IPS-18c (cell line): ENCODE data around the gene CATSPERZ.
"Not testable (repeated sequence)": the region's sequence is repeated elsewhere in the genome, so short reads cannot be mapped to it uniquely, and the experiment has no call there.

Experiments used
- H3K4me3 ChIP-seq: 2 replicates; pipeline ENCODE4 v1.7.0; 2013; ENCODE audit warnings: low read depth, mild to moderate bottlenecking, low read length, moderate library complexity; ENCODE audit not compliant: insufficient read depth
- H3K9me3 ChIP-seq: one replicate; pipeline ENCODE4 v1.6.1; 2013; ENCODE audit warnings: mild to moderate bottlenecking, low read length, moderate library complexity; ENCODE audit not compliant: control insufficient read depth, insufficient read depth

Gene CATSPERZ

GRCh38 chr11:64307795-64308194 is 7.6 kb downstream of the CATSPERZ start:
- not testable (repeated sequence) for H3K9me3 ChIP-seq, H3K4me3 ChIP-seq

DNA sequence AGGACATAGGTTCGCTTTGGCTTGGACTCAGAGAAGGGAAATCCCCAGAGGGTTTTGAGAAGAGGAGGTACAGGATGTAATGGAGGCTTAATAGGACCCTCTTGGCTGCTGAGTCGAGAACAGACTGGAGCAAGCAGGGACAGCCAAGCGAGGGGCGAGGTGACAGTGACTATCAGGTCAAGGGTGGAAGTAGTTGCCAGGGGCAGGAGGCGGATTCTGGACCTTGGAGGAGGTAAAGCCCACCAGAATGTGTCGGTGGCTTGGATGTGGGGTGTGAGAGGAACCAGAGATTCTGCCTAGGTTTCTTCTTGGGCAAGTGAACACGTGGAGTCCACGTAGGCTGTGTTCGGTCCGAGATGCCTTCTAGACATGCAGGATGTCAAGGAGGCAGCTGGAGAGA is 12.8 kb downstream of the CATSPERZ start:
- no peak overlapping the region for H3K4me3 ChIP-seq
- no peaks in the 10 kb centered on the region for H3K9me3 ChIP-seq

- H3K9me3 ChIP-seq, result no peaks in the 10 kb centered on the region
Measured at GRCh38 chr11:64313491-64314145, 13.5 kb downstream of the CATSPERZ start.

DNA sequence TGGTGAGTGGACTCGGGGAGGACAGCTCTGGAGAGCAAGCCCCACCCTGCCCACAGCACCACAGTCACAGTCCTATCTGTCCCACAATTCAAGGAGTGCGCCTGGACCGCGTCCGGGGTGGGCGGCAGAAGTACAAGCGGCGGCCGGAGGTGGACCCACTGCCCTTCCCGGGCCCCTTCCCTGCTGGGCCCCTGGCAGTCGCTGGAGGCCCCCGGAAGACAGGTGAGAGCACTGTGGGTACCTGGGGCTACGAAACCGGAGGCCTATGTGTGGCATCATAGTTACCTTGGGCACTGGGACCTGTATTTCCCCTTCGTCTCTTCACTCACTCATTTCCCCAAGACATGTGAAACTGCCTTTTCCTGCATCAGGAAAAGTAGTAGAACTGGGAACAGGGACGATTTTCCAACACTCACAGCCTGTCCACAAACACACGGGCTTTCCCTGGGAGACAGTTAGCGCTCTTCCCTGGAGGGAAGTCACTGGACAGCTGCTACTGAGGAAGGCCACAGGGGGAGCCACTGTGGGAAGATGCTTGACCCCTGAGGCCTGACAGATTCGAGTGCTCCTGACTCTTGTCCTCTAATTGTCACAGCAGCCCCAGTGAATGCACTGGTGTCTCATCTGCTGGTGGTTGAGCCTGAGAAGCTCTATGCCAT is 14.1 kb downstream of the CATSPERZ start:
- no peak overlapping the region for H3K4me3 ChIP-seq
- no peaks in the 10 kb centered on the region for H3K9me3 ChIP-seq

More at GRCh38 chr11:64313491-64314145, 13.5 kb downstream of the CATSPERZ start:
- no peak overlapping the region for H3K4me3 ChIP-seq

DNA sequence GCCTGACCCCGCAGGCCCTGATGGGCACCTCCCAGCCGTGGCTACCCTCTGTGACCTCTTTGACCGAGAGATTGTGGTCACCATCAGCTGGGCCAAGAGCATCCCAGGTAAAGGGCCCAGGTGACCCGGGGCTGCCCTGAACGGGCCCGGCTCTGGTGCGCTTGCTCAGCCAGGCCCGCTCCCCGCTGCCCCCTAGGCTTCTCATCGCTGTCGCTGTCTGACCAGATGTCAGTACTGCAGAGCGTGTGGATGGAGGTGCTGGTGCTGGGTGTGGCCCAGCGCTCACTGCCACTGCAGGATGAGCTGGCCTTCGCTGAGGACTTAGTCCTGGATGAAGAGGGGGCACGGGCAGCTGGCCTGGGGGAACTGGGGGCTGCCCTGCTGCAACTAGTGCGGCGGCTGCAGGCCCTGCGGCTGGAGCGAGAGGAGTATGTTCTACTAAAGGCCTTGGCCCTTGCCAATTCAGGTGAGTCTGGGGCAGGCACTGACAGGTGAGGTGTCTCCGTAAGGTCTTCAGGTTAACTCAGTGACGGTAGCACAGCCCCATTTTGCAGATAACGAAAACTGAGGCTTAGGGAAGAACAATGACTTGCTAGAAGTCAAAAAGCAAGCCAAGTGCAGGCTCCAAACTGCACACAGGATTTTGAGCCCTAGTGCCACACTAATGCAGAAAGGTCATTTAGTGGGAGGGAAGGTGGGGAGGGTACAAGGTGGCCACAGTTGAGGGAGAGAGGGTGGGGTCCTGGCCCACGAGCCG is 14.8 kb downstream of the CATSPERZ start:
- Histone ChIP-seq H3K4me3 (no peak overlapping the region; the same call in 1 of the 2 replicates), H3K9me3 (no peaks in the 10 kb centered on the region)

DNA sequence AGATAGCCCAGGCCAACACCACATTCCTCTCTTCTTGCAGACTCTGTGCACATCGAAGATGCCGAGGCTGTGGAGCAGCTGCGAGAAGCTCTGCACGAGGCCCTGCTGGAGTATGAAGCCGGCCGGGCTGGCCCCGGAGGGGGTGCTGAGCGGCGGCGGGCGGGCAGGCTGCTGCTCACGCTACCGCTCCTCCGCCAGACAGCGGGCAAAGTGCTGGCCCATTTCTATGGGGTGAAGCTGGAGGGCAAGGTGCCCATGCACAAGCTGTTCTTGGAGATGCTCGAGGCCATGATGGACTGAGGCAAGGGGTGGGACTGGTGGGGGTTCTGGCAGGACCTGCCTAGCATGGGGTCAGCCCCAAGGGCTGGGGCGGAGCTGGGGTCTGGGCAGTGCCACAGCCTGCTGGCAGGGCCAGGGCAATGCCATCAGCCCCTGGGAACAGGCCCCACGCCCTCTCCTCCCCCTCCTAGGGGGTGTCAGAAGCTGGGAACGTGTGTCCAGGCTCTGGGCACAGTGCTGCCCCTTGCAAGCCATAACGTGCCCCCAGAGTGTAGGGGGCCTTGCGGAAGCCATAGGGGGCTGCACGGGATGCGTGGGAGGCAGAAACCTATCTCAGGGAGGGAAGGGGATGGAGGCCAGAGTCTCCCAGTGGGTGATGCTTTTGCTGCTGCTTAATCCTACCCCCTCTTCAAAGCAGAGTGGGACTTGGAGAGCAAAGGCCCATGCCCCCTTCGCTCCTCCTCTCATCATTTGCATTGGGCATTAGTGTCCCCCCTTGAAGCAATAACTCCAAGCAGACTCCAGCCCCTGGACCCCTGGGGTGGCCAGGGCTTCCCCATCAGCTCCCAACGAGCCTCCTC is 15.7 kb downstream of the CATSPERZ start:
- H3K9me3 ChIP-seq, H3K4me3 ChIP-seq: not testable (repeated sequence)

DNA sequence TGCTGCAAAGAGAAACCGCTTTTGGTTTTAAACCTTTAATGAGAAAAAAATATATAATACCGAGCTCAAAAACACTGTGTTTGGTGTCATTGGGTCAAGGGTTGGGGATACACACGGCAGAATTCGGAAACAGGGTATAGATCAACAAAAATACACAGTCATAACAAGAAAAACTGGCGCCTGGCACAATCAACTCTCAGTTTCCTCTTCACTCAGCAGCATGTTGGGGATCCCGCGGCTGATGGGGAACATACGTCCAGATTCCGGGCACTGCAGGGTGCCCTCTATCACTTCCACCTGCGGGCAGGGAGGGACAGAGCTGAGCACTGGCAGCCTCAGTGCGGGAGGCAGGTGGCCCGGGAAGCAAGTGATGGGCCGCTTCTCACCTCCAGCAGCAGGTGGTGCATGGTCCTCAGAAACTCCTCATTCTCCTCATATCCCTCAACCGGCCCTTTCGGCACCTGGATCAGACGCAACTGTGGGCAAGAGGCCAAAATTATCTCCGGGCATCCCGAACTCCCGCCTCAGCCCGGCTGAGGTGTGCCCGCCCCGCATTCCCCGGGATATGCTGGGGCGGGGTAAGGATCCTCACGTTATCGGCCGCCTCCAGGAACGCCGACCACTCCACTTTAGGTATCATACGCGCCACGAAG is 16.6 kb downstream of the CATSPERZ start:
- Histone ChIP-seq H3K9me3 (no peaks in the 10 kb centered on the region), H3K4me3 (peak overlapping the region; percentile 95)

DNA sequence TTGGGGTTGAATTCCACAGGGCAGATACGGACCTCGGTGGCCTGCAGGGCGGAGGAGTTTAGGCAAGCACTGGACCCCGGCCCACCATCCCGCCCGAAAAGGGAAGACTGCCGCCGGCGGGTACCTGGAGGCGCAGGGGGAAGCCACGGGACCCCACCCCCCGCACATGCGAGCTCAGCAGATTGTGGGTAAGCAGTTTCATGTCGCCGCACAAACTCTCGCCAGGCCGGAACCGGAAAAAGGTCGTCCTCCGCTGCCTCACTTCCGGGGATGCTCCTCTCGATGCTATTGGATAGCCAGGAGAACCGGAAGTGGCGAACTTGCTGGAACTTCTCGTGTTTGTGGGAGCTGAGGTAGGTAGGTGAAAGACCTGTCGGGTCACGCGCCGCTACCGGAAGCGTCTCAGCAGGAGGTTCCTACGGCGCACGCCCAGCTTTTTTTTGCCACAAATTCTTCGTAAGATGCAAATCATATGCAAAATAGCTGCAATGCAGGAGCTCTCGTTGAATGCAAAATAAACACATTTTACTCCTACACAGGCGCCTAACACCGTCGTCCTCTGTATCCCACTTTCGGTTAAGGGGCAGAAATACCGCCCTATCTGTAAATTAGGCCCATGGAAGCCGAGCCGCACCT is 17.3 kb downstream of the CATSPERZ start, which contains the start of gene TRMT112:
Gene TRMT112 (minus strand): TSS at position 235 of the 636 bp plus-strand sequence. CDS start 33 bp downstream, at position 202.
- Histone ChIP-seq H3K9me3 (no peaks in the 10 kb centered on the region), H3K4me3 (peak within 1 kb of the TSS; percentile 95)

- Histone ChIP-seq H3K4me3 (peak within 1 kb of the TSS; percentile 95), H3K9me3 (no peaks in the 10 kb centered on the region)
Measured at GRCh38 chr11:64317961-64318765, 18.0 kb downstream of the CATSPERZ start, which contains the start of gene PRDX5. PRDX5 (plus strand) TSS chr11:64318121; CDS start chr11:64318216, 95 bp downstream.

DNA sequence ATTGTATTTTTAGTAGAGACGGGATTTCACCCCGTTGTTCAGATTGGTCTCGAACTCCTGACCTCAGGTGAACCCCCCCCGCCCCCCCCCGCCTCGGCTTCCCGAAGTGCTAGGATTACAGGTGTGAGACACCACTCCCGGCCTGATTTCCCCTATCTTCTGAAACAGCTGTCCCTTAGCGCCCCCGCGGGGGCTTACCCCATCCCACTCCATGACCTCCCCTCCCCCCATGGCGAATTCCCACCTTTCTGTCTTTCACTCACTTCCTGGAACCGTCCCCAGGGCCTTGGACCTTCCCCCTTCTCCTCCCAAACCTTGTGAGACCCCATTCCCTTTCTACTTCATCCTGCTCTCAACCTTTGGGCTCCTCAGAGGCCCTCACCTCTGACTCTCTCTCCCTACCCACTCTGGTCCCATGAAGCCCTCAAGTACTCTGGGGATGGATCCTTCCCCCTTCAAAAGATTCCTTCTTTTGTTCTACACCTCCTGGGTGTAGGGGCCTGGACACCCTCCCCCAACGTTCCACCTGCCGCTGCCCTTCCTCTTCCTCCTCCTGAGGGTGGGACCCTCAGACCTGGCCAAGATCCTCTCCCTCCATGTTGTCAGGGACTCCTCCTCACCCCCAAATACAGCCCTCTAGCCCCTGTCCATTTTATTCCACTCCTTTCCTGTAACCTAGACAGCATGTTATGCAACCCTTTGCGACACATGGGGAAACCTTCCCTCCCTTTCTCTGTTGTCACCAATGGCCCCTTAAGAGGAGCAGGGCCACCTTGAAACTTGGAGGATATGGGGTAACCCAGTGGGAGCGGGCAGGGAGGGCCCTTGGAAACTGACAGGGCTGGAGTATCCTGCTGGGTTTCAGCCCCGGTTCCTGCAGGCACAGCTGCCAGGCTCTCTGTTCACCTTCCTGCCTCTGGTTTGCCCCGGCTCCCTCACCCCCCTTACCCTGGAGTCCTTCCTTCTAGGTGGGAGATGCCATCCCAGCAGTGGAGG is 18.9 kb downstream of the CATSPERZ start:
- Histone ChIP-seq H3K9me3 (no peaks in the 10 kb centered on the region), H3K4me3 (peak overlapping the region; percentile 95)

- Histone ChIP-seq H3K4me3 (no peak overlapping the region; the same call in 1 of the 2 replicates), H3K9me3 (no peaks in the 10 kb centered on the region)
Measured at GRCh38 chr11:64320556-64320955, 20.4 kb downstream of the CATSPERZ start.

DNA sequence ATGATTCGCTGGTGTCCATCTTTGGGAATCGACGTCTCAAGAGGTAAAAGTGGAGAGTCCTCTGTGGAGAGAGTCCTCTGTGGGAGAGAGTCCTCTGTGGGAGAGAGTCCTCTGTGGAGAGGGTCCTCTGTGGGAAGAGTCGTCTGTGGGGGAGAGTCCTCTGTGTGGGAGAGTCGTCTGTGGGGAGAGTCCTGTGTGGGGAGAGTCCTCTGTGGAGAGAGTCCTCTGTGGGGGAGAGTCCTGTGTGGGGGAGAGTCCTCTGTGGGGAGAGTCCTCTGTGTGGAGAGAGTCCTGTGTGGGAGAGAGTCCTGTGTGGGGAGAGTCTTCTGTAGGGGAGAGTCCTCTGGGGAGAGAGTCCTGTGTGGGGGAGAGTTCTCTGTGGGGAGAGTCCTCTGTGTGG is 20.9 kb downstream of the CATSPERZ start:
- Histone ChIP-seq H3K4me3 (no peak overlapping the region), H3K9me3 (no peaks in the 10 kb centered on the region)

DNA sequence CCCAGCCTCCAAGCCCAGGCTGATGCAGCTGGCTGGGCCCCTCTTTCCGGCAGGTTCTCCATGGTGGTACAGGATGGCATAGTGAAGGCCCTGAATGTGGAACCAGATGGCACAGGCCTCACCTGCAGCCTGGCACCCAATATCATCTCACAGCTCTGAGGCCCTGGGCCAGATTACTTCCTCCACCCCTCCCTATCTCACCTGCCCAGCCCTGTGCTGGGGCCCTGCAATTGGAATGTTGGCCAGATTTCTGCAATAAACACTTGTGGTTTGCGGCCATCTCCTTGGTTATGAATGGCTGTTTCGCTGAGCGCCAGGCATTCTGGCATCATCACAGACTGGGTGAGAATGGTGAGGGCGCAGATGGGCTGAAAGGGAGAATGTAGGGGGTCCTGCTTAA is 21.4 kb downstream of the CATSPERZ start:
- H3K4me3 ChIP-seq, result no peak overlapping the region
- no peaks in the 10 kb centered on the region for H3K9me3 ChIP-seq

DNA sequence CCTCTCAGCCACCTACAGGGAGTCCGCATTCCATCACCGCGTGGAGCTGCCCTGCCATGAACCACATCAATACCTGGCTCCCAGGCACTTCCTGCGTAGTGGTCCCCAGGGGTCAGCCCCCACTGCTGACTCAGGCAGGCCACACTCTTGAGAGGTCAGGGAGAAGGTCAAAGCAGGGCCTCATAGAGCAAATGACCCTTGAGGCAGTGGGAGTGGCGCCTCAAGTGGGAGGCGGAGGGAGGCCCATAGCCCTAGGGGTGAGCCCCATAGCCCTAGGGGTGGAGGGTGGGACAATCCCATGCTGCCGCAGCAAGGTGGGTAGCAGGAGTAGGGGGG is 22.7 kb downstream of the CATSPERZ start:
- Histone ChIP-seq H3K9me3 (no peaks in the 10 kb centered on the region), H3K4me3 (no peak overlapping the region)

- Histone ChIP-seq H3K9me3 (no peaks in the 10 kb centered on the region), H3K4me3 (no peak overlapping the region)
Measured at GRCh38 chr11:64323373-64323772, 23.2 kb downstream of the CATSPERZ start.
